Neural cell (in vitro differentiated cells): ENCODE results near the gene RASAL3. TPM values are rescaled to one million over a fixed set of nuclear protein-coding genes. Genes with fewer than 3 reads are reported as not detected.

ENCODE experiments used
- H2AFZ ChIP-seq: fragments of 200-600, 300-800 bp; sonication (generic), shearing (Covaris generic); 2 replicates; pipeline ENCODE4 v1.6.0; 2014; ENCODE audit warnings: low read depth, mild to moderate bottlenecking, antibody characterized with exemption, low read length, moderate library complexity
- H3F3A ChIP-seq: fragments of 200-600 bp; shearing (Covaris generic); 2 replicates; pipeline ENCODE4 v1.6.1; 2016; ENCODE audit warnings: mild to moderate bottlenecking, moderate library complexity, mixed read lengths, antibody characterized with exemption, low read length; ENCODE audit not compliant: insufficient read depth, poor library complexity, severe bottlenecking
- H3K27ac ChIP-seq: fragments of 200-600, 300-800 bp; sonication (generic), shearing (Covaris generic); 2 replicates; pipeline ENCODE4 v1.5.1; 2014; ENCODE audit warnings: mild to moderate bottlenecking, low read length, moderate library complexity
- H3K27me3 ChIP-seq: fragments of 300-800, 200-600 bp; sonication (generic), shearing (Covaris generic); 2 replicates; pipeline ENCODE4 v1.6.0; 2014; ENCODE audit warnings: mild to moderate bottlenecking, low read depth, low read length, moderate library complexity; ENCODE audit not compliant: insufficient read depth
- H3K36me3 ChIP-seq: fragments of 300-800, 200-600 bp; sonication (generic), shearing (Covaris generic); 2 replicates; pipeline ENCODE4 v1.5.1; 2014; ENCODE audit warnings: mild to moderate bottlenecking, antibody characterized with exemption, low read length, moderate library complexity; ENCODE audit not compliant: insufficient read depth
- H3K4me2 ChIP-seq: fragments of 300-800, 200-600 bp; sonication (generic), shearing (Covaris generic); 2 replicates; pipeline ENCODE4 v1.6.0; 2014; ENCODE audit warnings: mild to moderate bottlenecking, low read length
- H3K4me3 ChIP-seq: fragments of 300-800, 200-600 bp; sonication (generic), shearing (Covaris generic); 2 replicates; pipeline ENCODE4 v1.5.1; 2014; ENCODE audit warnings: mild to moderate bottlenecking, low read length, moderate library complexity
- H3K79me2 ChIP-seq: fragments of 200-600 bp; shearing (Covaris generic); replicated peaks from 2 replicates; pipeline ENCODE4 v1.6.0; 2014; ENCODE audit warnings: mild to moderate bottlenecking, low read length, moderate library complexity; ENCODE audit not compliant: insufficient read depth
- H3K9ac ChIP-seq: fragments of 300-800, 200-600 bp; sonication (generic), shearing (Covaris generic); 2 replicates; pipeline ENCODE4 v1.6.1; 2016; ENCODE audit warnings: mild to moderate bottlenecking, low read length, mixed read lengths
- H3K9me2 ChIP-seq: fragments of 200-600 bp; shearing (Covaris generic); 2 replicates; pipeline ENCODE4 v1.6.1; 2016; ENCODE audit warnings: mild to moderate bottlenecking, low read length, mixed read lengths; ENCODE audit not compliant: insufficient read depth
- H3K9me3 ChIP-seq: fragments of 200-600, 300-800 bp; sonication (generic), shearing (Covaris generic); 2 replicates; pipeline ENCODE4 v1.6.1; 2016; ENCODE audit warnings: mild to moderate bottlenecking, mixed run types, low read length, moderate library complexity, mixed read lengths
- H4K20me1 ChIP-seq: fragments of 200-600 bp; shearing (Covaris generic); 2 replicates; pipeline ENCODE4 v1.6.1; 2016; ENCODE audit warnings: mild to moderate bottlenecking, mixed run types; ENCODE audit not compliant: insufficient read depth
- EP300 ChIP-seq: fragments of 450-650 bp; conservative IDR thresholded peaks from 2 replicates; pipeline ENCODE4 v1.6.1; 2014; ENCODE audit warnings: antibody characterized with exemption, mild to moderate bottlenecking, moderate library complexity; ENCODE audit not compliant: poor library complexity, severe bottlenecking
- EZH2 ChIP-seq: fragments of 200-600, 300-800 bp; shearing (Covaris generic), sonication (generic); IDR thresholded peaks from 2 replicates; pipeline ENCODE4 v1.6.1; 2014; ENCODE audit warnings: antibody characterized with exemption, low read length, borderline replicate concordance, mild to moderate bottlenecking; ENCODE audit not compliant: insufficient read depth, poor library complexity, severe bottlenecking
- MXI1 ChIP-seq: fragments of 450-650 bp; conservative IDR thresholded peaks from 2 replicates; pipeline ENCODE4 v1.6.1; 2014; ENCODE audit warnings: antibody characterized with exemption, mild to moderate bottlenecking; ENCODE audit not compliant: poor library complexity, severe bottlenecking
- POLR2AphosphoS5 ChIP-seq: IDR thresholded peaks from 2 replicates; pipeline ENCODE4 v1.6.1; 2012
- RAD21 ChIP-seq: fragments of 450-650 bp; conservative IDR thresholded peaks from 2 replicates; pipeline ENCODE4 v1.6.1; 2014; ENCODE audit warnings: antibody characterized with exemption, mild to moderate bottlenecking, moderate library complexity
- REST ChIP-seq: IDR thresholded peaks from 2 replicates; pipeline ENCODE4 v1.6.1; 2012; ENCODE audit warnings: borderline replicate concordance
- SMC3 ChIP-seq: fragments of 450-650 bp; conservative IDR thresholded peaks from 2 replicates; pipeline ENCODE4 v1.6.1; 2014; ENCODE audit warnings: antibody characterized with exemption, mild to moderate bottlenecking, moderate library complexity; ENCODE audit not compliant: poor library complexity
- TAF1 ChIP-seq: IDR thresholded peaks from 2 replicates; pipeline ENCODE4 v1.6.1; 2012; ENCODE audit warnings: low read depth
- polyA plus RNA-seq: library from polyadenylated mRNA; depleted of rRNA; stranded (reverse); fragments of >200 nt; gene quantifications from 2 replicates; pipeline ENCODE4 v1.2.3, GENCODE V29; 2014
- TF ChIP-seq, protein P1 (sequence below): fragments of 450-650 bp; IDR thresholded peaks from 2 replicates; pipeline ENCODE4 v1.5.1; 2014; ENCODE audit warnings: antibody characterized with exemption, mild to moderate bottlenecking, moderate library complexity; ENCODE audit not compliant: poor library complexity, severe bottlenecking

The RASAL3 gene
- polyA plus RNA-seq, 1 donor from 2014 or later = 1.1 TPM

- Histone ChIP-seq H3K27ac (no peak overlapping the region), H3K4me2 (no peak overlapping the region), H3K27me3 (no peaks in the 10 kb centered on the region), H2AFZ (no peak overlapping the region), H3K9me3 (no peaks in the 10 kb centered on the region), H3K9ac (no peak overlapping the region), H3K4me3 (no peak overlapping the region), H3K79me2 (no peaks in the 10 kb centered on the region), H3F3A (no peaks in the 10 kb centered on the region), H4K20me1 (no peaks in the 10 kb centered on the region), H3K9me2 (no peaks in the 10 kb centered on the region), H3K36me3 (no peaks in the 10 kb centered on the region)
- TF ChIP-seq REST = no peak
- no peak for TF ChIP-seq RAD21
- TF ChIP-seq POLR2AphosphoS5 = no peak
- TF ChIP-seq, protein P1, sequence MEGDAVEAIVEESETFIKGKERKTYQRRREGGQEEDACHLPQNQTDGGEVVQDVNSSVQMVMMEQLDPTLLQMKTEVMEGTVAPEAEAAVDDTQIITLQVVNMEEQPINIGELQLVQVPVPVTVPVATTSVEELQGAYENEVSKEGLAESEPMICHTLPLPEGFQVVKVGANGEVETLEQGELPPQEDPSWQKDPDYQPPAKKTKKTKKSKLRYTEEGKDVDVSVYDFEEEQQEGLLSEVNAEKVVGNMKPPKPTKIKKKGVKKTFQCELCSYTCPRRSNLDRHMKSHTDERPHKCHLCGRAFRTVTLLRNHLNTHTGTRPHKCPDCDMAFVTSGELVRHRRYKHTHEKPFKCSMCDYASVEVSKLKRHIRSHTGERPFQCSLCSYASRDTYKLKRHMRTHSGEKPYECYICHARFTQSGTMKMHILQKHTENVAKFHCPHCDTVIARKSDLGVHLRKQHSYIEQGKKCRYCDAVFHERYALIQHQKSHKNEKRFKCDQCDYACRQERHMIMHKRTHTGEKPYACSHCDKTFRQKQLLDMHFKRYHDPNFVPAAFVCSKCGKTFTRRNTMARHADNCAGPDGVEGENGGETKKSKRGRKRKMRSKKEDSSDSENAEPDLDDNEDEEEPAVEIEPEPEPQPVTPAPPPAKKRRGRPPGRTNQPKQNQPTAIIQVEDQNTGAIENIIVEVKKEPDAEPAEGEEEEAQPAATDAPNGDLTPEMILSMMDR = no peak
- no peak for TF ChIP-seq EZH2
- no peak for TF ChIP-seq MXI1
- TF ChIP-seq EP300 = no peak
Observed at GRCh38 chr19:15501596-15501995, 37.3 kb upstream of the RASAL3 start.

- Histone ChIP-seq H3K79me2 (no peaks in the 10 kb centered on the region), H3K27me3 (no peaks in the 10 kb centered on the region), H2AFZ (no peak overlapping the region)
Observed at GRCh38 chr19:15498910-15499309, 34.6 kb upstream of the RASAL3 start.

More at GRCh38 chr19:15498910-15499309, 34.6 kb upstream of the RASAL3 start:
- Histone ChIP-seq H3F3A (no peaks in the 10 kb centered on the region), H3K9me2 (no peaks in the 10 kb centered on the region), H4K20me1 (no peaks in the 10 kb centered on the region), H3K4me3 (no peak overlapping the region), H3K9ac (no peak overlapping the region), H3K4me2 (no peak overlapping the region), H3K36me3 (no peaks in the 10 kb centered on the region), H3K27ac (no peak overlapping the region), H3K9me3 (no peaks in the 10 kb centered on the region)
- TF ChIP-seq POLR2AphosphoS5 (no peak), MXI1 (no peak), TAF1 (no peak), REST (no peak), EP300 (no peak), EZH2 (no peak), RAD21 (no peak), SMC3 (no peak)
- TF ChIP-seq, protein P1 = no peak
